LNCaP clone FGC (cell line): ENCODE data around the gene SMG6.

ENCODE experiments used
- DNase-seq: peaks from one replicate; pipeline ENCODE4 v3.0.0-alpha.2; 2011; ENCODE audit warnings: low read depth
- H3K4me3 ChIP-seq: 2 replicates; pipeline ENCODE4 v1.5.1; 2011; ENCODE audit warnings: mild to moderate bottlenecking, low read depth, low read length, control low read depth
- TF ChIP-seq, protein P1 (sequence below): IDR thresholded peaks from 2 replicates; pipeline ENCODE4 v1.5.1; 2012; ENCODE audit warnings: mild to moderate bottlenecking; ENCODE audit not compliant: control insufficient read depth, insufficient read depth; ENCODE audit errors: extremely low read depth

SMG6 gene

DNA sequence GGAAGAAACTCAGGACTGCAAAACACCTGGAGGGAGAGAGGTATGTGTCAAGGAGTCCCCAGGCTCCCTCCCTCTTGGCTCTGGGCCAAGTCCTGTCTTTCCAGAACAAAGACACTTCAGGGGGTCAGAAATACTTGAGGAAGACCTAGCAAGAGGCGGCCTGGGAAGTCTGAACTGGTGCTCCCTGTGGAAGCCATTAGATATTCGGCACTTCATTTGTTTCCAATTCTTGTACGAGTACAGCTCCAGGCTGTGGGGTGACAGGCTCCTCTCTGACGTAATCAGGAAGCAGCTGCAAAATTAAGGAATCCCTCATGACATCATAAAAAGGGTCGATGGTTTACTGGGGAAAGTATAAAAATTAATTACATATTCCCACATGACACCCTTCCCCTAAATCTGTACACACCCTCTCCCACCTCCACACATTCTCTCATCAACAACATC lies 108.7 kb downstream of the SMG6 start:
- no peak for DNase-seq
- TF ChIP-seq, protein P1, sequence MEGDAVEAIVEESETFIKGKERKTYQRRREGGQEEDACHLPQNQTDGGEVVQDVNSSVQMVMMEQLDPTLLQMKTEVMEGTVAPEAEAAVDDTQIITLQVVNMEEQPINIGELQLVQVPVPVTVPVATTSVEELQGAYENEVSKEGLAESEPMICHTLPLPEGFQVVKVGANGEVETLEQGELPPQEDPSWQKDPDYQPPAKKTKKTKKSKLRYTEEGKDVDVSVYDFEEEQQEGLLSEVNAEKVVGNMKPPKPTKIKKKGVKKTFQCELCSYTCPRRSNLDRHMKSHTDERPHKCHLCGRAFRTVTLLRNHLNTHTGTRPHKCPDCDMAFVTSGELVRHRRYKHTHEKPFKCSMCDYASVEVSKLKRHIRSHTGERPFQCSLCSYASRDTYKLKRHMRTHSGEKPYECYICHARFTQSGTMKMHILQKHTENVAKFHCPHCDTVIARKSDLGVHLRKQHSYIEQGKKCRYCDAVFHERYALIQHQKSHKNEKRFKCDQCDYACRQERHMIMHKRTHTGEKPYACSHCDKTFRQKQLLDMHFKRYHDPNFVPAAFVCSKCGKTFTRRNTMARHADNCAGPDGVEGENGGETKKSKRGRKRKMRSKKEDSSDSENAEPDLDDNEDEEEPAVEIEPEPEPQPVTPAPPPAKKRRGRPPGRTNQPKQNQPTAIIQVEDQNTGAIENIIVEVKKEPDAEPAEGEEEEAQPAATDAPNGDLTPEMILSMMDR = no peak
- no peak overlapping the region for H3K4me3 ChIP-seq

DNA sequence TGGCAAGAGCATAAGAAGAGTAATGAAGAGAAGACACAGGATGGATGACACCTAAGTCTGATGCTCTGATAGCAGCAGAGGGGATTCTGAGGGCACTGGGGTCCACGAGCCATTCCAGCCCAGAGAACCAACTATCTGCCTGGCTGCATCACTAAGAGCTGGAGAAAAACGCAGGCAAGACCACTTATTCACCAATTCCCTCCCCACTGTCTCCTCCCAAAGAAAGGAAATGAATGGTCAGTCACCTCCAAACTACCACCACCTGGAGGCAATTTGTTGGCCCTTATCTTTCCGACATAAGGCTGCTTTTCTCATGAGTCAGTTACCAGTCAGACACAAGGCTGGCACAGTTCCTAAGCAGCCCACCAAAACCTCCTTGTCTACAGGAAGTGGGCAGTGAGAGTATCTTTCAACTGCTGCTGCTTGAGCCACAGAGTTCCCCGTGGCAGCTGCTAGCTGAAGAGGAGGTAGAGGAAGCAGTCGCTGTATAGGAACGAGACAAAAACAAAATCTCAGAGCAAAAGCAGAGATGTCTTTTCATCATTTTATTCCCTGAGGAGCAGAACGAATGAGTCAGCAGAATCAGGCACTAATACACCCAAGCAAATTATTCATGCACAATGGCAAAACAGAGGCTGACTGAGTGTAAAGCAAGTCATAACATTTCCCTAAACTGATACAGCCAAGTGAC lies 111.1 kb downstream of the SMG6 start:
- no peak overlapping the region for H3K4me3 ChIP-seq
- no peak for DNase-seq
- TF ChIP-seq, protein P1 = no peak

DNA sequence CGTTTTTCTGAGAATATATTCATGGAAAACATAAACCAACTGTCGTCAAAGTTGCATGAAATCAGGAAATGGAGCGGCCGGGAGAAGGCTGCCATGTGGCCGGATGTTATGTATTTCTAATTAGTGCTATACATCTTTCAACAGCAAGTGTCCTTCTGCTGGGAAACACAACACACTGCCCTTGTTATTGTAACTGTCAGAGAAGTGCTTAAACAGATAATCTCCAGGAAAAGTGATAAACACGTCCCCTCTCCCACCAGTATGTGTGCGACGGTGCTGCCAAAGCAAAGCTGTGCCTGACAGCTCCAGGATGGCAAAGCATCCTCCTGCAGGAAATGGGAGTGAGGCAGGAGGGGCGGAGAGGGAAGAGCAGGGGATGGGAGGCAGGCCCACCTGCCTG lies 111.8 kb downstream of the SMG6 start:
- no peak for DNase-seq

DNA sequence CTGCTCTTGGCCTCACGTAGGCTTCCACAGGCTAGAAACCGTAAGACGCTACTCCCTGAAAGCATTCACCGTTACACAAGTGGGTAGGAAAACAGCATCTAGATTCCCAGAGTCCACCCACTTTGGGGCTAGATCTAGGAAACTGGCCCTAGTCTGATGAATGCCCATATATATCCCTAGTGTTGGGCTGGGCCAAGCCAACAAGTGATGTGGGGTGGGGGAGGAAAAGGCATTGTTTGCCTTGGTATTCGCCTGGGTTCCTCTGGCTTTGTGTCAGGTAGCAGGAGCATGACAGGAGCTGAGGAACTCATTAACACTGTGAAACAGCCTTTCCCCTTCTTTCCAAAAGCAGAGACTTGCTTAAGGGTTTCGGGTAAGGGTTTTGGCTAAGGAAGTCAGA lies 112.4 kb downstream of the SMG6 start:
- no peak for DNase-seq
- H3K4me3 ChIP-seq = no peak overlapping the region
- TF ChIP-seq, protein P1 = no peak

More for the DNA sequence above, 111.8 kb downstream of the SMG6 start:
- TF ChIP-seq, protein P1 = no peak
- no peak overlapping the region for H3K4me3 ChIP-seq

DNA sequence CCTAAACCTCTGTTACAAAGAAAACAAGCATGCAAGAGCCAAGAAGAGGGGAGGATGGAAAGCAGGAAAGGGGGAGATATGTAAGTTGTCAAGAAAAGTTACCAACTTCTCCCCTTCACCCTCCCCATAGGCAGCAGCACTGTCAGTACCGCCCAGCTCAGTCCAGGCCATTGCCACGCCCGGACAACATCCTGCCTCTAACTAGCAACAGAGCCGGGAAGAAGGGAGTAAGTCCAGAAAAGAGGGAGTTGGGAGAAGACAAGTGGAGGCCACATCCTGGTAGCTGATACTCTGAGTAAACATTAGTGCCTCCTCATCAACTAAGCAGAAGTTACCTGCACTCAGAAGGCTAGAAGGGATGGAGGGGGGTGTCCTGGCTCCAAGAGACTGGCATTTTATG lies 113.6 kb downstream of the SMG6 start:
- TF ChIP-seq, protein P1 = no peak
- no peak overlapping the region for H3K4me3 ChIP-seq
- no peak for DNase-seq

DNA sequence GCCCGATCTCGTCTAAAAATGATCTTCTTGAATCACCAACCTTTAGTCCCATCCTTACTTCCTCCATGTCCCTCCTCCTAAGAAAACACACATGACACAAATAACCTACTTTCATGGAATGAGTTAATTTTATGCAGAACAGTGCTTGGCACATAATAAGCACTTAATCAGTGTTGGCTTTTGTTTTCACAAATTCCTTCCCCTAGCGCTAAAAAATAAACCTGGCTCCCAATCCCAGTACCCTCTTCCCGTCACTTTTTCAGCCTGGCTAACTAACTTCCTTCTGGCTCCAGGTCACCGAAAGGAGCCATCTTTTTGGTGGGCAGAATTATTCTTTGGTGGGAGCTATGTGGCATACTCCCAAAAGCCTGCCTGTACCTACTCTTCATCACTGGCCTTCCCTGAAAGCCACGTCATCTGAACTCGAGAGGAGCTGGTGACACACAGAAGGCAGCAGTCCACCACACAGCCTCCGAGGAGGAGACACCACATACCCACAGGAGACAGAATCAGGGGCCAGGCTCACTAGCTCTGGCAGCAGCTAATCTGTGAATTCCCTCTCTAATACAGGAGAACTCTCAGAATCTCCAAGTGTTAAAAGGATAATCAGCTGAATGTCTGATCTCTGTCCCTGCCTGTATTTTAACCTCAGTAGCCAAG lies 114.5 kb downstream of the SMG6 start:
- no peak for DNase-seq
- no peak overlapping the region for H3K4me3 ChIP-seq
- TF ChIP-seq, protein P1 = no peak
